Pulmonary artery endothelial cell (primary cell): ENCODE data around the gene PDS5A. TPM values are rescaled to one million over a fixed set of nuclear protein-coding genes. Genes with fewer than 3 reads are reported as not detected.
"Not testable (repeated sequence)": the region's sequence is repeated elsewhere in the genome, so short reads cannot be mapped to it uniquely, and the experiment has no call there.

Source experiments
- DNase-seq: peaks from one replicate; pipeline ENCODE4 v3.0.0-alpha.2; 2011; ENCODE audit warnings: low read depth, low spot score
- total RNA-seq: library from RNA; depleted of rRNA; stranded (reverse); fragments of >200 nt; gene quantifications from 2 replicates; pipeline ENCODE4 v1.2.3, GENCODE V29; 2014

Gene PDS5A
- 62.8 and 82.1 TPM in 2 replicates for total RNA-seq

- peak; percentile 54 for DNase-seq
These were observed at the start of gene PDS5A for GRCh38 chr4:39977489-39978377. Gene PDS5A, minus strand, starts transcription at chr4:39977911. Its CDS starts 1,334 bp downstream, at chr4:39976577.

GRCh38 chr4:40024049-40024448 lies 46.3 kb upstream of the PDS5A start:
- DNase-seq, result not testable (repeated sequence)

- DNase-seq, result not testable (repeated sequence)
These were observed 43.4 kb upstream of the PDS5A start for GRCh38 chr4:40021116-40021515.

GRCh38 chr4:40020221-40020620 lies 42.5 kb upstream of the PDS5A start:
- no peak for DNase-seq

DNA sequence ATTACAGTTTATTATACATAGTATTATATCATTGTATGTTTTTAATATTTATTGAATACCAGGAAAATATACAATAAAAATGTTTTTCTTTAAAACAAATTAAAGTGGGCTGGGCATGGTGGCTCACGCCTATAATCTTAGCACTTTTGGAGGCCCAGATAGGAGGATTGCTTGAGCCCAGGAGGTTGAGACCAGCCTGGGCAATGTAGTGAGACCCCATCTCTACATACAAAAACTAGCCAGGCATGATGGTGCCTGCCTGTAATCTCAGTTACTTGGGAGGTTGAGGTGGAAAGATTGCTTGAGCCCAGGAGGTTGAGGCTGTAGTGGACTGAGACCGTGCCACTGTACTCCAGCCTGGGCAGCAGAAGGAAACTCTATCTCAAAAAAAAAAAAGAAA lies 38.3 kb upstream of the PDS5A start:
- DNase-seq, result no peak

DNA sequence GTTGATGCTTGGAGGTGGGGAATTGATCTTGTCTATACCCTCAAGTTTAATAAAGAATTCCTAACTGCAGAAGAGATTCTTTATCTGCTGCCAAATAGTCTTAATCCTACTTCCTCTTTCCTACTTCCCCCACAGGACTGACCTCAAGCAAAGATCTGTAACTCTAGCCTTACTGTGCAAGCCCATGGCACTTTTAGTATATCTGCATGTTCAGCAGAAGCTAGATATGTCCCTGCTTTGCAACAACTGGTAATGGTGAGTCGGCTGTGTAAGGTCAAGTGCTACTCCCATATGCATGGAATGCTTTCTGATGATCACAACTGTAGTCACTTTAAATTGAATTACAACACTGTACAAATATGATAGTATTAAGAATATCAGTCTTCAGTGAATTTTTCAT lies 26.3 kb upstream of the PDS5A start:
- no peak for DNase-seq

- DNase-seq, result no peak
These were observed 23.0 kb upstream of the PDS5A start for GRCh38 chr4:40000711-40001110.

DNA sequence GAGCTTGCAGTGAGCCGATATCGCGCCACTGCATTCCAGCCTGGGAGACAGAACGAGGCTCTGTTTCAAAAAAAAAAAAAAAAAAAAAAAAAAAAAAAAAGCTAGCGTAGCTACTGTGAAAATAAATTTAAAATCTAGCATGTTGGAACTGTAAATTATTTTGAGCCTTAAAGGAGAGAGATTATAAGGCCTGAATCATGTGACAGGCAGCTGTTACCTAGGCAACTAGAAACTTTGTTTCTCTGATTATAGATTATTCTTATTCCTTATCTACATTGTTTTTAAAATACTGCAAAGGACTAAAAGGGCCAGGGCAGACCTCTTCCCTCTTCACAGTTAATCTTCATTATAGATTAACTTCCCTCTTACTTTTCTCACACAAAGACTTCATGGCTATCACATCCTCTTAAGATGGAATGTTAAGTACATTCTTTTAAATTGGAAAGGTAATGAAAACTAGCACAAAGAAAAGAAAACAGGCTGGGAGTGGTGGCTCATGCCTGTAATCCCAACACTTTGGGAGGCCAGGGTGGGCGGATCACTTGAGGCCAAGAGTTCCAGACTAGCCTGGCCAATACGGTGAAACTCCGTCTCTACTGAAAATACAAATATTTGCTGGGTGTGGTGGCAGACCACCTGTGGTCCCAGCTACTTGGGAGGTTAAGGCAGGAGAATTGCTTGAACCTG lies 21.1 kb upstream of the PDS5A start:
- no peak for DNase-seq

DNA sequence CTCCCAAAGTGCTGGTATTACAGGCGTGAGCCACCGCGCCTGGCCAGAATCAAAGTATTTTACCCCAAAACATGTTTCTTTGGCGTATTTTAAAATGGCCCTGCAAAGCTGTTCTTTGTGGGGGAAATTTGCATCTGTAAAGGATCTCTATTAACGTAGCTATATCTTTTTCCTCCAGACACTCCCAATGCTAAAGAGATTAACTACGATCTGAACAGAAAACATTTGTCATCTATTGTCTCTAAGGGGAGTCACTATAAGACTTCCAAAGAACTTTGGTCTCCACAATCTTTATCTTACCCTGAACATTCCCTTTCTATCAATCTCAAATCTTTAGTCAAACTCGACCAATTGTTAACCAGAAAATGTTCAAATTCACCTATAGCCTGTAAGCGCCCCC lies 19.1 kb upstream of the PDS5A start:
- DNase-seq, result no peak

DNA sequence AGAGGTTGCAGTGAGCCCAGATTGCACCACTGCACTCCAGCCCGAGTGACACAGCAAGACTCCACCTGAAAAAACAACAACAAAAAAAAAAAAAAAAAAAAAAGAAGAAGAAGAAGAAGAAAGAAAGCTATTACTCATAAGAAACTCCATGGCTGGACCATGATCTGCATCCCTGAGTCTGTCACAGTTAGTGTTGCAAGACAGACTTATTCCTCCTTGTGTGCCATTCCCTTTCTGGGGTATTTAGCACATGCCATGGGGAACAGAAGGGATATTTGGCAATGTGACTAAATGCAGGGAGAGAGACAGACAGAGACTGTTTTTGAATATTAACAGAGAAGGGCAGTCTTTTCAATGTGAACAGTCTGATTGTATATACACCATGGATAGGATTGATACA lies 16.7 kb upstream of the PDS5A start:
- DNase-seq, result no peak

DNA sequence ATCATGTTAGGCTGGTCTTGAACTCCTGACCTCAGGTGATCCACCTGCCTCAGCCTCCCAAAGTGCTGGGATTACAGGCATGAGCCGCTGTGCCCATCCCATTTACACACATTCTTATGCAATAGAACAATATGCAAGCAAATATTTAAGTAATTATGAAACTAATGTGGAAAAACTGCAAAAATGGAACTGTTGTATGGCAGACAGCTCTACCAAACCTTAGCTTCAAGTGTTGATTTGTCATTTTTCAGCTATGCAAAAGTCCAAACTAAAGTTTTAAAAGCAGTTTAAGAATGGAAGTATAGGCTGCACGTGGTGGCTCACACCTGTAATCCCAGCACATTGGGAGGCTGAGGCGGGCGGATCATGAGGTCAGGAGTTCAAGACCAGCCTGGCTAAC lies 11.7 kb upstream of the PDS5A start:
- DNase-seq, result not testable (repeated sequence)

- no peak for DNase-seq
These were observed 9.8 kb upstream of the PDS5A start for GRCh38 chr4:39987485-39987884.

DNA sequence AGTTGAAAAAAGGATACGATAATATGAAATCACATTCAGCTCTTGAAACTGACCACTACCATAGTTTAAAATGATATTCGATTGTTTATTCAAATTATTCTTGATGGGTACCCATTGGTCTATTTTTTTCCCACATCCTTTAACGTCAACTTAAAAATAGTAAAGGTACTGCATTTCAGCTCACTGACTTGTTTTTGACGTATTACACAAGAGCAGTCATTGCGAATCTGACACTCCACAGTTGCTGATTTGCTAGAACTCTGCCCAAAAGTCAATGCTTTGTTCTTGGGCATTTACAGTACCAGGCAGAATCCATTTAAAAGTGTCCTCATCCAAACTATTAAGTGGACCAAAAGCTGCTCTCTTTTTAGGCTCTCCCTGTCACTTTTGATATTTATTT lies 1.2 kb upstream of the PDS5A start:
- no peak for DNase-seq

DNA sequence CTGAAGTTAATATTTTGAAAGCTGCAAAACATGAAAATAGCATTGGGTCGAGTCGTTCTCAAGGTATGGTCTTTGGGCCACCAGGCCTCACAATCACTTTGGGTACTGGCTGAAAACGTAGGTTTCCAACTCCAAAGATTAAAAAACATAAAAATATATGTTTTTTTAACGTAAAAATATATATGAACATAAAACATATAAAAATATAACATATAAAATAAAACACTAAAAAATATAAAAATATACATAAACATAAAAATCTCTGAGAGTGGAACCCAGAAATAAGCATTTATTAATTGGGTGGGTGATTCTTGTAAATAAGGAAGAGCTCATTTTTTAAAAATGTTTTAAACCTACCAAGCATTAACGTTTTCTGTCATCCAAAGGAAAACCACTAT lies 666 bp upstream of the PDS5A start:
- no peak for DNase-seq

GRCh38 chr4:39976945-39977488 lies 694 bp downstream of the PDS5A start:
- no peak for DNase-seq

DNA sequence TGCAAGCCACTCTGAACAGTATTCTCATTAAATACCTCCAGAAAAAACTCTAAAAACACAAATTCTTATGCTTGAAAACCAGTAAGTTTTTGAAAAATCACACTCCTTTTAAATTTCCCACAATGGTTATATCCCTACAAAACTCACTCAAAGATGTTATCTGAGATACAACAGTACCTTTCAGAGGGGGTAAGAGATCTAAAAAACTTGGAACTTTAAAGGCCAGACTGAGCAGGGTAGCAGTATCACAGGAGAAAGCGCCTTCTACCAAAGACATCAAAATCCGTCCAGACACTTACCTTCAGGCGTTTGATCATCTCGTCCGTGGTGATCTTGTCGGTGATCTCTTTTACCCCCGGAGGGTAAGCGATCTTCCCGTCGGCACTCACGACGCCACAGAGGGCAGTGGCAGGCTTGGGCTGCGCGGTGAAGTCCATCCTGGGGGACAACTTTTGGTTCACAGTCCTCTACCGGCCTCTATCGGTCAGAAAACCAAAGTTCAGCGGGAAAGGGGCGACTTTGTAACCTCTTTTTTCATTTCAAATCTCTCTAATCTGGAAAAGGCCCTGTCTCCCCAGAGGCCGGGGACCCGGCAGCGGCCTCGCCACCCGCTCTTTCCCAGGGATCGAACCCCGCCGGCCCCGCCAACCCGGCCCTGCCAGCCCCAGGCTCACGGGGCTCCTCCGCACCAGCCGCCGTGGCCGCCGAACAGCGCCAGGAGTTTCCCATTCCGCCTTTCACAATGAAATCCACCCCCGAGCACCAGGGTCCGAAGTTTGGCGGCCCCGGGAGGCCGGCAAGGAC lies 1.4 kb downstream of the PDS5A start:
- peak; percentile 43 for DNase-seq

DNA sequence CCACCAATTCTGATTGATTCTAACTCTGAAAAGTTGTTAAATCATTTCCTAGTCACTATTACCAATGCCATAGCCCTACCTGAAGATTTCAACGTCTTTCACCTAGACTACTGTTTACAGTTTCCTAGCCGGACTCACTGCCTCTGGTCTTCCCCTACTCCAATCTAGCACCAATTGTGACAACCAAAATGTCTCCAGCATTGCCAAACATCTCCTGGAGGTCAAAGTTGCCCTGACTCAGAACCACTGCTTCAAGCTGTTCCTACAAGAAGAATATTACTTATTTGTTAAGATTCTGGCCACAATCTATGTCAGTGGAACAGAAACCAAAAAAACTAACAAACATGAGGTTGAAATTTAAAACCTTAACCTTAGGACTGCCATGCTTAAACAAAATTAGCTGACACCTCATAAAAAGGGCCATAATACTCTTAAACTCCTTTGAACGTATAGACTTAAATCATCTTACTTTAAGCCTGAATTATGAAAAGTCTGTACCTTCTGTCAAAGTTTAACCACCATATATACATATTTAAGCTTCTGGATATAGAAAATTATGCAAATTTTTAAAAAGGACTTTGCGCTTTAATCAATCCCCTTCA lies 2.1 kb downstream of the PDS5A start:
- no peak for DNase-seq

DNA sequence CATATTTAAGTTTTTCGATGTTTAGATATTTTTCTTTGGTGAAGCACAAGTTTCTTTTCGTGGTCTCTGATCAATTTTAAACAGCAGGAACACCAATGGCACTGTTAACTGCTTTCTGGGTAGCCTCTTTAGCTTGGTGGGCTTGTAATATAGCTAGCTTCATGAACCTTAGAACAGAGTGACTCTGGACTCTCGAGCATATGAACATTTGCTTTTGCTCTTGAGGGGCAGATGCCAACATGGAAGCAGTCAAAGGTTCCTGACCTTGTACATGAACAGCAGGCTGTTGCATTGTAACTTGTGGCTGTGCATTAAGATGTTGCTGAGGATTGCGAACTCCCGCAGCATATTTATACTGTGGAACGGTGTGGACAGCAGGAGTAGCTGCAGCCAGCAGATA lies 4.7 kb downstream of the PDS5A start:
- DNase-seq, result not testable (repeated sequence)

DNA sequence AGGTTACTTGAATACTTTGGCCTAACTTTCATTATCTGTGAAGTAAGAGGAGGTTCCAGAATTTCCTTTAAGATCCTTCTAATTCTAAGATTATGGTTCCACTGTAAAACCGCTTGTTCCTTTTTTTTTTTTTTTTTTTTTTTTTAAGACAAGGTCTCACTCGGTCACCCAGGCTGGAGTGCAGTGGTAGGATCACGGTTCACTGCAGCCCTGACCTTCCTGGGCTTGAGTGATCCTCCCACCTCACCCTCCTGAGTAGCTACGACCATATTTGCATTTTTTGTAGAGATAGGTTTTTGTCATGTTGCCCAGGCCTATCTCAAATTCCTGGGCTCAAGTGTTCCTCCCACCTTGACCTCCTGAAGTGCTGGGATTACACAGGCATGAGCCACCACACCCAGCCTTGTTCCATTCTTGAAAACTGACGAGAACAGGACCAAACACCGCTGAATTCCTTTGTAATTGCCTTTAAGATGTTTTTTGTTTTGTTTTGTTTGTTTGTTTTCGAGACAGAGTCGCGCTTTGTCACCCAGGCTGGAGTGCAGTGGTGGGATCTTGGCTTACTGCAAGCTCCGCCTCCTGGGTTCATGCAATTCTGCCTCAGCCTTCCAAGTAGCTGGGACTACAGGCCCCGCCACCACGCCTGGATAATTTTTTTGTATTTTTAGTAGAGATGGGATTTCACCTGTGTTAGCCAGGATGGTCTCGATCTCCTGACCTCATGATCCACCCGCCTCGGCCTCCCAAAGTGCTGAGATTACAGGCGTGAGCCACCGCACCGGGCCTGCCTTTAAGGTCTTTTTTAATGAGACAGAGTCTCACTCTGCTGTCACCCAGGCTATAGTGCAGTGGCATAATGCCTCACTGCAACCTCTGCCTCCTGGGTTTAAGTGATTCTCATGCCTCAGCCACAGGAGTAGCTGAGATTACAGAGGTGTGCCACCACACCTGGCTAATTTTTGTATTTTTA lies 6.8 kb downstream of the PDS5A start:
- no peak for DNase-seq

DNA sequence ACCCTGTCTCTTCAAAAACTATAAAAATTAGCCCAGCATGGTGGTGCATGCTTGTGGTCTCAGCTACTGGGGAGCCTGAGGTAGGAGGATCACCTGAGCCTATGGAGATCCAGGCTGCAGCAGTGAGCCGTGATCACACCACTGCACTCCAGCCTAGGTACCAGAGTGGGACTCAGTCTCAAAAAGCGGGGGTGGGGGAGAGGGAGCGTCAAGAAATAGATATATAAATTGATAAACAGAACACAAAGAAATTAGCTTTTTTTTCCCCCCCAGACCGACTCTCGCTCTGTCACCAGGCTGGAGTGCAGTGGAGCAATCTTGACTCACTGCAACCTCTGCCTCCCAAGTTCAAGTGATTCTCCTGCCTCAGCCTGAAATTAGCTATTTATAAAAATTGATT lies 14.1 kb downstream of the PDS5A start:
- no peak for DNase-seq
